Measurements from ENCODE around the gene SWT1.

Gene SWT1

GRCh38 chr1:185338719-185339622 is 182.0 kb downstream of the SWT1 start:
- TF ChIP-seq GATA3 (IDR thresholded peaks at IDR 0.05; ENCODE audit: low read depth, low read length) (no peak), GATA2 (IDR thresholded peaks at IDR 0.05; ENCODE audit: low read depth, low read length) (no peak)

GRCh38 chr1:185341196-185341781 is 184.3 kb downstream of the SWT1 start:
- TF ChIP-seq GATA3 (IDR thresholded peaks at IDR 0.05; ENCODE audit: low read depth, low read length) (no peak), GATA2 (IDR thresholded peaks at IDR 0.05; ENCODE audit: low read depth, low read length) (no peak)
